Type B pancreatic cell (in vitro differentiated cells): ENCODE results near the gene BMP8A. TPM values are rescaled to one million over a fixed set of nuclear protein-coding genes. Genes with fewer than 3 reads are reported as not detected.
A peak's percentile ranks its signal among the peaks of the same experiment; 100 is the strongest.

Experiments
- DNase-seq: peaks from one replicate; pipeline ENCODE4 v3.0.0; 2021; ENCODE audit warnings: mixed read lengths; ENCODE audit not compliant: unreplicated experiment; ENCODE audit errors: extremely low spot score
- H3K27ac Mint-ChIP-seq: 2 replicates; pipeline ENCODE4 v1.8.0; 2021; ENCODE audit warnings: mild to moderate bottlenecking, mixed read lengths
- H3K27me3 Mint-ChIP-seq: 2 replicates; pipeline ENCODE4 v1.8.0; 2021; ENCODE audit warnings: mixed read lengths
- H3K36me3 Mint-ChIP-seq: 2 replicates; pipeline ENCODE4 v1.8.0; 2021; ENCODE audit warnings: mixed read lengths
- H3K4me1 Mint-ChIP-seq: one replicate; pipeline ENCODE4 v1.8.0; 2021; ENCODE audit warnings: mixed read lengths; ENCODE audit not compliant: unreplicated experiment
- H3K4me3 Mint-ChIP-seq: 2 replicates; pipeline ENCODE4 v1.8.0; 2021; ENCODE audit warnings: mild to moderate bottlenecking, mixed read lengths
- H3K9me3 Mint-ChIP-seq: 2 replicates; pipeline ENCODE4 v1.8.0; 2021; ENCODE audit warnings: mixed read lengths
- total RNA-seq: library from RNA; stranded (reverse); gene quantifications from 2 replicates; pipeline ENCODE4 v1.2.1, GENCODE V29; 2021; ENCODE audit warnings: low replicate concordance
- TF ChIP-seq, protein P1 (sequence below): fragments of 200-600 bp; sonication (generic); conservative IDR thresholded peaks from 2 replicates; pipeline ENCODE4 v1.5.0; 2021; ENCODE audit warnings: antibody characterized with exemption, mild to moderate bottlenecking

The BMP8A gene
- total RNA-seq, 1 donor from 2014 or later = 1.1 TPM

DNA sequence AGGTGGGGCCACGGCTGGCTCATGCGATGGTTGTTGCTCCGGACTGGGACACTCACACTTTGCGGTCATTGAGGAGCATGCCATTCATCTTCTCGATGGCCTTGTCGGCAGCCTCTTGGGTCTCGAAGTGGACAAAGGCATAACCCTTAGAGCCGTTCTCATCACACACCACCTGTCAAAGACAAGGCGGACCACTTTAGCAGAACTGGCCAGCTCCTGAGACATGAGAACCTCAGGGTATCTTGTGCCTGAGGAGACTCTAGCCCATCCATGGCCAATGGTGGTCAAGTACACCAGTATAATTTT lies 79.7 kb downstream of the BMP8A start:
- no peak for DNase-seq
- Mint-ChIP-seq H3K4me1 (peaks cover 40% of the 10 kb centered on the region), H3K9me3 (no peaks in the 10 kb centered on the region), H3K36me3 (peaks cover 70% of the 10 kb centered on the region), H3K27ac (no peak overlapping the region), H3K4me3 (no peak overlapping the region), H3K27me3 (no peaks in the 10 kb centered on the region)
- TF ChIP-seq, protein P1, sequence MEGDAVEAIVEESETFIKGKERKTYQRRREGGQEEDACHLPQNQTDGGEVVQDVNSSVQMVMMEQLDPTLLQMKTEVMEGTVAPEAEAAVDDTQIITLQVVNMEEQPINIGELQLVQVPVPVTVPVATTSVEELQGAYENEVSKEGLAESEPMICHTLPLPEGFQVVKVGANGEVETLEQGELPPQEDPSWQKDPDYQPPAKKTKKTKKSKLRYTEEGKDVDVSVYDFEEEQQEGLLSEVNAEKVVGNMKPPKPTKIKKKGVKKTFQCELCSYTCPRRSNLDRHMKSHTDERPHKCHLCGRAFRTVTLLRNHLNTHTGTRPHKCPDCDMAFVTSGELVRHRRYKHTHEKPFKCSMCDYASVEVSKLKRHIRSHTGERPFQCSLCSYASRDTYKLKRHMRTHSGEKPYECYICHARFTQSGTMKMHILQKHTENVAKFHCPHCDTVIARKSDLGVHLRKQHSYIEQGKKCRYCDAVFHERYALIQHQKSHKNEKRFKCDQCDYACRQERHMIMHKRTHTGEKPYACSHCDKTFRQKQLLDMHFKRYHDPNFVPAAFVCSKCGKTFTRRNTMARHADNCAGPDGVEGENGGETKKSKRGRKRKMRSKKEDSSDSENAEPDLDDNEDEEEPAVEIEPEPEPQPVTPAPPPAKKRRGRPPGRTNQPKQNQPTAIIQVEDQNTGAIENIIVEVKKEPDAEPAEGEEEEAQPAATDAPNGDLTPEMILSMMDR = no peak

DNA sequence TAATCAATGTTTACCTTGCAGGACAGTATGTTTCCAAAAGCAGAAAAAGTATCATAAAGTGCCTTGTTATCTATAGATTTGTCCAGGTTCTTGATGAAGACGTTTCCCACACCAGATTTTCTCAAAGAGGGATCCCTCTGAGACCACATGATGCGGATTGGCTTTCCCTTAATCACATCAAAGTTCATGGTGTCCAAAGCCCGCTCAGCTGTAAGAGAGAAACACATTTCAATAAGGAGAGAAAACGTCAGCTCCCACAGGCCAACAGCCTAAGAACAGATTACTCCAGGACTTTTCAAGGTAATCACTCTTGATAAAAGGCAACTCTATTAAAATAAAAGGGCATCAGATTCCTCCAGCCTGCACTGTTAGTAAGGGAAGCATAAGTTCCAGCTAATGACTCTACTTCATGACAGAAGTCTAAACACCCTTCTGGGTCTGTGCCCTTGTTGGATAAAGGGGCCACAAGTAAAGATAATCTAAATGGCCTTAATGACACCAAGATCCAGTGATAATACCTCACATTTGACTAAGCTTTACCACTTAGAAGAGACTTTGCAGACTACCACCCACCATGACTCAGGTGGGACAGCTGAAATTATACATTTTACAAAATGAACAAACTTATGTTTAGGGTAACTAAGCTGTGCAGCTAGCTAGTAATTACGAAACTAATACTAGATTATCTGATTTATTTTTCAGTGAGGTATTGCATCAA lies 81.1 kb downstream of the BMP8A start:
- no peaks in the 10 kb centered on the region for H3K9me3 Mint-ChIP-seq
- no peak for DNase-seq
- no peak overlapping the region for H3K27ac Mint-ChIP-seq
- H3K4me3 Mint-ChIP-seq = peak overlapping the region; percentile 95
- H3K4me1 Mint-ChIP-seq = peaks cover 34% of the 10 kb centered on the region
- H3K36me3 Mint-ChIP-seq = peaks cover 58% of the 10 kb centered on the region
- H3K27me3 Mint-ChIP-seq = no peaks in the 10 kb centered on the region
- TF ChIP-seq, protein P1 = no peak

GRCh38 chr1:39573097-39573465 lies 81.6 kb downstream of the BMP8A start:
- H3K9me3 Mint-ChIP-seq = no peaks in the 10 kb centered on the region
- H3K27ac Mint-ChIP-seq = peak overlapping the region; percentile 87
- TF ChIP-seq, protein P1 = no peak
- H3K27me3 Mint-ChIP-seq = no peaks in the 10 kb centered on the region
- no peak for DNase-seq
- peaks cover 33% of the 10 kb centered on the region for H3K4me1 Mint-ChIP-seq
- peak overlapping the region; percentile 95 for H3K4me3 Mint-ChIP-seq
- H3K36me3 Mint-ChIP-seq = peaks cover 55% of the 10 kb centered on the region

- H3K9me3 Mint-ChIP-seq = no peaks in the 10 kb centered on the region
- TF ChIP-seq, protein P1 = no peak
- peak overlapping the region; percentile 87 for H3K27ac Mint-ChIP-seq
- H3K4me3 Mint-ChIP-seq = peak overlapping the region; percentile 95
- H3K36me3 Mint-ChIP-seq = peaks cover 47% of the 10 kb centered on the region
- peaks cover 33% of the 10 kb centered on the region for H3K4me1 Mint-ChIP-seq
- DNase-seq = no peak
- H3K27me3 Mint-ChIP-seq = no peaks in the 10 kb centered on the region
Measured at GRCh38 chr1:39573736-39574624, 82.5 kb downstream of the BMP8A start.

DNA sequence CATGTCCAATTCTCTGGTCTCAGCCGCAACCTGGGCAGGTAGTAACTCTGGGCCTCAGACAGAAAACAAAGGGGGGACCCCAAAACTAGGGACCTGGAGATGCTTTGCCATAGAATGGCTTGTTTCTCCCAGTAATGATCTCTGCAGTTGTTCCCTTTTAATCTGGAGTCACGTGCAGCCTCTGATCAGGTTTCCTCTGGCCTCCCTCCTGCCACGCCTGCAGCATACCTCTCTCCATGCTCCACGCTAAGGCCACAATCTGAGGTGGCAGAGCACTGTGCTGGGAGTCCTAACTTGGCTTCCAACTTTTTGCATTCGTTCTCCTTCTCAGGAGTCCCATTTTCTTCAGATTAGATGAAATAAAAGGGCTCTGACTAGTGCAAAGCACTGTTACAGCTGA lies 83.2 kb downstream of the BMP8A start:
- H3K36me3 Mint-ChIP-seq = peaks cover 42% of the 10 kb centered on the region
- no peaks in the 10 kb centered on the region for H3K27me3 Mint-ChIP-seq
- H3K4me3 Mint-ChIP-seq = peak overlapping the region; percentile 95
- DNase-seq = no peak
- no peaks in the 10 kb centered on the region for H3K9me3 Mint-ChIP-seq
- TF ChIP-seq, protein P1 = no peak
- peak overlapping the region; percentile 87 for H3K27ac Mint-ChIP-seq
- peaks cover 33% of the 10 kb centered on the region for H3K4me1 Mint-ChIP-seq

Other genes with a start within 250 kb of the BMP8A start
- 283 and 291 TPM in 2 replicates for gene PABPC4, start 85.2 kb downstream of the BMP8A start, total RNA-seq
- 0.83 and 4.3 TPM in 2 replicates for gene HEYL, start 148.0 kb downstream of the BMP8A start, total RNA-seq
- 0.43 TPM in 1 of 2 replicates, not detected in the other for gene NT5C1A, start 180.5 kb downstream of the BMP8A start, total RNA-seq
- gene HPCAL4, start 199.8 kb downstream of the BMP8A start, total RNA-seq = 0.21 and 0.53 TPM in 2 replicates
- 50.0 and 51.7 TPM in 2 replicates for gene PPIE, start 247.2 kb downstream of the BMP8A start, total RNA-seq